Activated T-helper 1 cell treated with anti-CD3 and anti-CD28 coated beads, Interleukin-2, amount 50 U/mL, for 16 hours (primary cell): Measurements from ENCODE around the gene PPT2.

Experiments used
- DNase-seq, 2 donors: peaks; one replicate each; pipeline ENCODE4 v3.0.0-alpha.2; 2020; ENCODE audit warnings: low read depth in 1 of 2, low spot score in 1 of 2

PPT2 gene

GRCh38 chr6:32151181-32151862 lies 2.6 kb upstream of the PPT2 start:
- DNase-seq, result no peak

DNA sequence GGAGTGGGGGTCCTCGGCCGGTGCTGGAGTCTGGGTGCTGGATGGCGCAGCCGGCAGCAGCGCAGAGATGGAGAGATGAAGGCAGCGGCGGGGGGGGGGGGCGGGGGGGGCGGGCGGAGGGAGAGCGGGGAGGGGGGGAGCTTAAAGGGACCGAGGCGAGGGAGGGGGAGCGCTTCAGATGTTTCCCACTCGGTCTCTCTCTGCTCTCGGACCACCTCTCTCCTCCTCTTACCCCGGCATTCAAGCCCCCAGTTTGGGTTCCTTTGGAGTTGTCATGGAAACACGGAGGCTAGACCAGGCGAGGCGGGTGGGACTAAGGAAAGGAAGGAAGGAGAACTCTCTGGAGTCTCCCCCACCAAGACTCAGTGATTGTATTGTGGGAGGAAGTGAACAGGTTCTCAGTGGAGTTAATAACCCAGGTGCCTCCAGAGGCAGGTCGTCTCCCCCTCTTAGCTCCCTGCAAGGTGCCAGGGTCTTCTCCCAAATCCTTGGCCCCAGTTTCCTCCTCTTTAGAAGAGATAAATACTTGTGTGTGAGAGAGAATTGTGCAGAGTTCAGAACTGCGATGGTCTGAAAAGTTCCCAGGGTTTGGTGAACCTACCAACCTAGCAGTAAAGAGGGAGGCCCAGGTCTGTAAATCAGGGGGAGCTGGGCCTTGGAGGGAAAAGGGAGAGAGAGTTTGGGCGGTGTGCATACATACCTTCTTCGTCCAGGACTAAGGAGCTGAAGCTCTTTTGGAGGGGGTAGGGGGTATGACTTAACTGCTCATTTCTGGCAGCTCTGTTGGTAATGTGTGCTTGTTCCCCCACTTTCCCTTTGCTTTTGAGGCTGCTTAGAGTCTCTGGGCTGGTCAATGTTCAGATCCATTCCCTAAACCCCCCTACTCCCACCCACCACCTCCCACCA lies 1.8 kb upstream of the PPT2 start, which contains the start of gene PRRT1:
TSS of gene PRRT1 (minus strand) at position 77 of the 906 bp plus-strand sequence. CDS start 112 bp downstream, outside the sequence.
- DNase-seq, result no peak

GRCh38 chr6:32152769-32153563 lies 975 bp upstream of the PPT2 start:
- DNase-seq, result no peak

DNA sequence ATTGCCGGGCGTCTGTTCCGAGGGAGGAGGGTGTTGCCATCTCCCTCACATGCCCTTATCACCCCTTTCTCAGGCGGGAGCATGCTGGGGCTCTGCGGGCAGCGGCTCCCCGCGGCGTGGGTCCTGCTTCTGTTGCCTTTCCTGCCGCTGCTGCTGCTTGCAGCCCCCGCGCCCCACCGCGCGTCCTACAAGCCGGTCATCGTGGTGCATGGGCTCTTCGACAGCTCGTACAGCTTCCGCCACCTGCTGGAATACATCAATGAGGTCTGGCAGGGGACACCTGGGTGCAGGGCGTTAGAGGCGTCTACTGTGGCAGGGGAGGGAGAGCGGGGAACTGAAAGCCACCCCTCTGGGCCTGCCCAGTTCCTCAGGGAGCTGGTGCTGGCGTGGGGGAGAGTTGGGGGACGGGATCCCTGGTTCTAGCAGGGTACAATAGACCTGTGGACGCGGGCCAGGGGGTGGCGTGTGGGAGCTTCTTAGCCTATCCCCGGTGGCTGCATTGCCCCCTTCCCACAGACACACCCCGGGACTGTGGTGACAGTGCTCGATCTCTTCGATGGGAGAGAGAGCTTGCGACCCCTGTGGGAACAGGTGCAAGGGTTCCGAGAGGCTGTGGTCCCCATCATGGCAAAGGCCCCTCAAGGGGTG lies 697 bp downstream of the PPT2 start:
- DNase-seq, result peak; percentile 16 to 28

GRCh38 chr6:32156891-32157290 lies 3.0 kb downstream of the PPT2 start:
- no peak for DNase-seq

DNA sequence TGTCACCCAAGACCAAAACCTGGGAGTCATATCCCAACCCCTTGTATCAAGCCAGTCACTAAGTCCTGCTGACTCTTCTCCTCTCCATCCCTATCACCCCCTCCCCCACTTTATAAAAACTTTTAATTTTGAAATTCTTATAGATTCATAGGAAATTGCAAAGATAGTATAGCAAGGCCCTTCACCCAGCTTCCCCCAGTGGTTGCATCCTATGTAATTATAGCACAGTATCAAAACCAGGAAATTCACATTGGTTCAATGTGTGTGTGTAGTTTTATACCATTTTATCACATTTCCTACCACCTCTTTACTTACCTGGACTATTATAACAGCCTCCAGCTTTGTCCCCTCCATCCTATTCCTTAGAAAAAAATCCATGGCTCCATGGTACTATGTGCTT lies 4.1 kb downstream of the PPT2 start:
- DNase-seq, result no peak

- DNase-seq, result no peak
Measured at GRCh38 chr6:32163559-32164258, 9.8 kb downstream of the PPT2 start.

GRCh38 chr6:32164295-32164694 lies 10.4 kb downstream of the PPT2 start, which contains the start of gene EGFL8:
TSS of gene EGFL8 (plus strand) at chr6:32164595. CDS start at chr6:32166166, 1,571 bp downstream.
- no peak for DNase-seq

DNA sequence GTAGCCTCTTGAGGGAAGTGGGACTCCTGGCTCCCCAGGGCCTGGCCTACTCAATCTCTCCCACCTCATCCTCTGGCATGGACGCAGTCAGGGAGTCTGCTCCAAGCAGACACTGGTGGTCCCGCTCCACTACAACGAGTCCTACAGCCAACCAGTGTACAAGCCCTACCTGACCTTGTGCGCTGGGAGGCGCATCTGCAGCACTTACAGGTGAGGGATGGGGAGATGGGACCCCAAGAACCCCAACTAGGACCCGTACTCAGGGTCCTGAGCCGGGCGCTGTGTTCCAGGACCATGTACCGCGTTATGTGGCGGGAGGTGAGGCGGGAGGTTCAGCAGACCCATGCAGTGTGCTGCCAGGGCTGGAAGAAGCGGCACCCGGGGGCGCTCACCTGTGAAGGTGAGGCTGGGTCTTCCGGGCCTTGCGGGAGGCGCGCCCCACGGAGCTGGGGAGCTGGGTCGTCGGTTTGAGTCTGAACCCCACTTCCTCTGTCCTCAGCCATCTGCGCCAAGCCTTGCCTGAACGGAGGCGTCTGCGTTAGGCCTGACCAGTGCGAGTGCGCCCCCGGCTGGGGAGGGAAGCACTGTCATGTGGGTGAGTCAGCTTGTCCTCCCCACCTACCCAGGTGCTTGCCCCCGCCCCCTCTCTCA lies 12.6 kb downstream of the PPT2 start:
- no peak for DNase-seq

GRCh38 chr6:32167154-32167760 lies 13.3 kb downstream of the PPT2 start:
- no peak for DNase-seq

DNA sequence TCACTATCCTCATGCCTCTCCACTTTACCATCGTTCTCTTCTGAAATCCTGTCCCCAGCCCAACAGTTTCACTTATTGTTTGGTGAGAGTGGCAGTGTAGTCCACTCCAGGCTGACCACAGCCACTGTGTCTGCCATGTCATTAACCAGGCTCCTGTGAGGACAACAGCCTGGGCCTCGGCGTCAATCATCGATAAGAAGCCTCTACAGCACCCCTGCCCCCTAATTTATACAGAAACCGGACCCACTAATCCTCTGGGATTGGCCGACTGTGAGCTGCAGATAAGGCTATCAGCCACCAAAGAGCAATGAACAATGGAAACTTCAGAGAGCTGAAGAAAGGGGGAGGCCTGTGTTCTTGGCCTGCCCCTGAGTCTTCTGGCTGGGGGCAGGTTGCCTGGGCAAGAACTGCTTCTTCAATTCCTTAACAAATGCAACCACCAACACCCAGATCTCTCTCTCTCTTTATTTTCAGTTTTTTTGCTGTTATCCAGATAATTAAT lies 13.9 kb downstream of the PPT2 start:
- no peak for DNase-seq

GRCh38 chr6:32168350-32168749 lies 14.4 kb downstream of the PPT2 start:
- DNase-seq, result no peak

- no peak for DNase-seq
Measured at GRCh38 chr6:32168807-32169591, 15.1 kb downstream of the PPT2 start.

DNA sequence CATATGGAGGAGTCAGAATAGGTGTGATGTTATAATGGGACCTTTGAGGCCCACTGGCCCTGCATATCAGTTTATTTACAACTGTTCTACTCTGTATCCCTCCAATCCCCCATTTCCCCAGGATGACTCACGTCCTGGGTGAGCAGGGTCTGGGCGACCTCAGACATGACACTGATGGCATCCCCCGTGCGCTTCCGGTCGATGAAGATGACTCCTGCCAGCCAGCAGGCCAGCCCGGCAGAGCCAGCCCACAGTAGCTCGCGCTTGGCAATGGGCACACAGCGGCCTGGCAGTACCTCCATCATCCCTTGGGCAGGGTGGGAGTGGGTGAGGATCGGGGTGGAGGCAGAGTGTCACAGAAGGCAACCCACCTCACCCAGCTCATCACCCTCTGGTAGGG lies 16.4 kb downstream of the PPT2 start:
- DNase-seq, result no peak

GRCh38 chr6:32171234-32171633 lies 17.3 kb downstream of the PPT2 start:
- DNase-seq, result no peak

- DNase-seq, result no peak
Measured at GRCh38 chr6:32173051-32173727, 19.2 kb downstream of the PPT2 start.

GRCh38 chr6:32174416-32174815 lies 20.5 kb downstream of the PPT2 start:
- DNase-seq, result no peak

DNA sequence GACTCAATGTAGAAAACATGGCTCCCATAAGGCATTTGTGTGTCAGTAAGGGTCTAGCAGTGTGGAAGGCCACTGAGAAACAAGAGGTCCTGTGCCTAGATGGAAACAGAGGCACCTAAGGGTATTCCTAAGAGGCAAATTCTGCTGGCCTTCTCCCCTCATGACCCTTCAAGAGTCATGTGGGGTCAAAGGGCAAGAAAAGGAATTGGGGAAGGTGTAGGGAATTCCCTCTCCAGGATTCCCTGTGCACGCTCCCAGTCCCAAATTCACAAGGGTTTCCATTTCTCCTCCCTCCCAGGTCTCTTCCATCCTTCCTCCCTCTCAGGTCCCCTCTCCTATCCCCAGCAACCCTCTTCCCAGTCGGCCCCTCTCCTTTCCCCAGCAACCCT lies 21.4 kb downstream of the PPT2 start:
- DNase-seq, result no peak
